PC-9 (cell line): ENCODE results near the gene FBLN2.

Experiments
- CTCF ChIP-seq: fragments of 200-600 bp; sonication (generic); conservative IDR thresholded peaks from 2 replicates; pipeline ENCODE4 v1.6.1; 2017; ENCODE audit warnings: mixed run types, antibody characterized with exemption, mild to moderate bottlenecking, moderate library complexity
- EZH2 ChIP-seq: fragments of 200-600 bp; sonication (generic); IDR thresholded peaks from 2 replicates; pipeline ENCODE4 v1.8.0; 2017; ENCODE audit warnings: antibody characterized with exemption, low read depth

- TF ChIP-seq CTCF (no peak), EZH2 (no peak)
Observed at GRCh38 chr3:13654330-13655060, 105.6 kb downstream of the FBLN2 start.
